ENCODE measurements around the gene MAMLD1.

MAMLD1 gene, protein sequence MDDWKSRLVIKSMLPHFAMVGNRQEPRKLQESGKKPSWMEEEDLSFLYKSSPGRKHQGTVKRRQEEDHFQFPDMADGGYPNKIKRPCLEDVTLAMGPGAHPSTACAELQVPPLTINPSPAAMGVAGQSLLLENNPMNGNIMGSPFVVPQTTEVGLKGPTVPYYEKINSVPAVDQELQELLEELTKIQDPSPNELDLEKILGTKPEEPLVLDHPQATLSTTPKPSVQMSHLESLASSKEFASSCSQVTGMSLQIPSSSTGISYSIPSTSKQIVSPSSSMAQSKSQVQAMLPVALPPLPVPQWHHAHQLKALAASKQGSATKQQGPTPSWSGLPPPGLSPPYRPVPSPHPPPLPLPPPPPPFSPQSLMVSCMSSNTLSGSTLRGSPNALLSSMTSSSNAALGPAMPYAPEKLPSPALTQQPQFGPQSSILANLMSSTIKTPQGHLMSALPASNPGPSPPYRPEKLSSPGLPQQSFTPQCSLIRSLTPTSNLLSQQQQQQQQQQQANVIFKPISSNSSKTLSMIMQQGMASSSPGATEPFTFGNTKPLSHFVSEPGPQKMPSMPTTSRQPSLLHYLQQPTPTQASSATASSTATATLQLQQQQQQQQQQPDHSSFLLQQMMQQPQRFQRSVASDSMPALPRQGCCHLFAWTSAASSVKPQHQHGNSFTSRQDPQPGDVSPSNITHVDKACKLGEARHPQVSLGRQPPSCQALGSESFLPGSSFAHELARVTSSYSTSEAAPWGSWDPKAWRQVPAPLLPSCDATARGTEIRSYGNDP

GRCh38 chrX:150362599-150363481, at the start of gene MAMLD1:
Gene MAMLD1 (plus strand): TSS chrX:150363317. CDS start chrX:150445517, 82,200 bp downstream.
- H3K27ac Mint-ChIP-seq = peak within 1 kb of the TSS; percentile 81
- H3K36me3 Mint-ChIP-seq (ENCODE audit: low read depth) = peaks cover 2% of the 10 kb centered on the region
- H3K9me3 Mint-ChIP-seq = no peaks in the 10 kb centered on the region
- peaks cover 25% of the 10 kb centered on the region for H3K27me3 Mint-ChIP-seq (ENCODE audit: low read depth)
- H3K4me1 Mint-ChIP-seq (ENCODE audit: low read depth) = peaks cover 21% of the 10 kb centered on the region
- H3K4me3 Mint-ChIP-seq = peak within 1 kb of the TSS; percentile 90

DNA sequence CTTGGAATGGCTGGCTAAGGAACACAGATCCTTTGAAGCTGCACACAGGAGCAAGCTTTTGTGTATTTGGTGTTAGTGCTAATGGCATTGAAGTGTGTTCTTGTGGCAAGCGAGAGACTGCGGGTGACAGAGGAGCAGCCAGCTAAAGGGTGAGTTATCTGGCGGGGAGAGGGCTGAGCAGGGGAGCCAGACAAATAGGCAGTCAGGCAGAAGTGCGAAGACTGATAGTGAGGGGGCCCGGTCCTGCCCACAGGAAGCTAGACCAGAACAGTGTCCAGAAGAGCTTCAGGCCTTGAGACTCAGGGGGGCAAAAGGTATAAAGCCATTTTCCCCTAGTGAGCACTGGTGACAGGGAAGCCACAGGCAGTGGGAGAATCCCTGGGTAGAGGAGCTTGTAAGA, 49.6 kb upstream of the MAMLD1 start:
- H3K36me3 Mint-ChIP-seq (ENCODE audit: low read depth) = no peaks in the 10 kb centered on the region
- H3K4me3 Mint-ChIP-seq = no peak overlapping the region
- no peaks in the 10 kb centered on the region for H3K27me3 Mint-ChIP-seq (ENCODE audit: low read depth)
- H3K27ac Mint-ChIP-seq = no peak overlapping the region
- no peaks in the 10 kb centered on the region for H3K9me3 Mint-ChIP-seq
- peaks cover 3% of the 10 kb centered on the region for H3K4me1 Mint-ChIP-seq (ENCODE audit: low read depth)

GRCh38 chrX:150314186-150314585, 48.9 kb upstream of the MAMLD1 start:
- Mint-ChIP-seq H3K4me1 (ENCODE audit: low read depth) (peaks cover 2% of the 10 kb centered on the region), H3K4me3 (no peak overlapping the region), H3K9me3 (no peaks in the 10 kb centered on the region), H3K27me3 (ENCODE audit: low read depth) (no peaks in the 10 kb centered on the region), H3K27ac (no peak overlapping the region), H3K36me3 (ENCODE audit: low read depth) (no peaks in the 10 kb centered on the region)

DNA sequence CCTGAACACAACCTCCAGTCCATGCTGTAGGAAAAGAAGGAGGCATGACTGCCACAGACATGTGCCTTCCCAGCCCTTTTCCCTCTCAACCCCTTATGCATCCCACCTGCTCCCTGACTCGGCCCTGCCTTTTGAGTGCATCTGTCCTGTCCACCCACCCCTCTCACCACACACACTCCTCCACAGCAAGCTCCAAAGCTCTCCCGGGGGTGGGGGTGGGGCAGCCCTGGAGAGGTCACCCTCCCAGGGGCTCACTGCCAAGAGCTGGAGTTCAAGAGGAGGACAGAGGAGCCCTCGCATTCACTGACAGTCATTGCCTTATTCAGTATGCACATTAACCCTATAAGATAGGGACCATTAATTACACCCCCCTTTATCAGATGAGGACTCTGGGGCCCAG, 46.6 kb upstream of the MAMLD1 start:
- Mint-ChIP-seq H3K27ac (no peak overlapping the region), H3K4me1 (ENCODE audit: low read depth) (no peaks in the 10 kb centered on the region), H3K9me3 (no peaks in the 10 kb centered on the region), H3K27me3 (ENCODE audit: low read depth) (no peaks in the 10 kb centered on the region), H3K36me3 (ENCODE audit: low read depth) (no peaks in the 10 kb centered on the region), H3K4me3 (no peak overlapping the region)

- H3K9me3 Mint-ChIP-seq = no peaks in the 10 kb centered on the region
- H3K27me3 Mint-ChIP-seq (ENCODE audit: low read depth) = peaks cover 8% of the 10 kb centered on the region
- no peaks in the 10 kb centered on the region for H3K4me1 Mint-ChIP-seq (ENCODE audit: low read depth)
- H3K4me3 Mint-ChIP-seq = no peak overlapping the region
- H3K27ac Mint-ChIP-seq = no peak overlapping the region
- no peaks in the 10 kb centered on the region for H3K36me3 Mint-ChIP-seq (ENCODE audit: low read depth)
These were observed 40.1 kb upstream of the MAMLD1 start for GRCh38 chrX:150323020-150323419.

DNA sequence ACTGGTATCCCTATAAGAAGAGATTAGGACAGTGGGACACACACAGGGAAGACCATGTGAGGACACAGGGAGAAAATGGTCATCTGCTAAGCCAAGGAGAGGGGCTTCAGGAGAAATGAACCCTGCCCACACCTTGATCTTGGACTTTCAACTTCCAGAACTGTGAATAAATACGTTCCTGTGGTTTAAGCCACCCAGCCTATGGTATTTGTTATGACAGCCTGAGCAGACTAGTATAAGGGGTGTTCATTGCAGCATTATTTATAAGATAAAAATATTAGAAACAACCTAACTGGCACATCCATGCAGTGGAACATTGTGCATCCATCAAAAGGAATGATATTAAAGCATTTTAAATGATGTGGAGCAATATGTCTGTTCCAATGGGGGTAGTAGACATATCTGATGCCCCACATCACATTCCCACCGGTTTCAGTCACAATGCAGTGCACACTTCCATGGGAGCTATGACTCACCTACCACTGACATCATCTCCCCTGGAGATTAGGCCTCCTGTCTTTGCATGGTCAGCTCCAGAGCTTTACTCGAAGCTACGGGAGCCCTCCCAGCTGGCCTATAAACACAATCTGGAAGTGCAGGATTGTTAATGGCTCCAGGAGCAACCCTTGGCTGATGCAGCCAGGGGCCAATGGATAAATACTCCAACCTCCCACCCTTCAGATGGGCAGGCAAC, 38.9 kb upstream of the MAMLD1 start:
- Mint-ChIP-seq H3K9me3 (no peaks in the 10 kb centered on the region), H3K4me3 (no peak overlapping the region), H3K27me3 (ENCODE audit: low read depth) (peaks cover 10% of the 10 kb centered on the region), H3K4me1 (ENCODE audit: low read depth) (no peaks in the 10 kb centered on the region), H3K36me3 (ENCODE audit: low read depth) (no peaks in the 10 kb centered on the region), H3K27ac (no peak overlapping the region)

- Mint-ChIP-seq H3K27me3 (ENCODE audit: low read depth) (peaks cover 11% of the 10 kb centered on the region), H3K9me3 (no peaks in the 10 kb centered on the region), H3K36me3 (ENCODE audit: low read depth) (no peaks in the 10 kb centered on the region), H3K4me1 (ENCODE audit: low read depth) (no peaks in the 10 kb centered on the region), H3K4me3 (no peak overlapping the region), H3K27ac (no peak overlapping the region)
These were observed 38.2 kb upstream of the MAMLD1 start for GRCh38 chrX:150324919-150325318.

GRCh38 chrX:150326541-150327247, 36.4 kb upstream of the MAMLD1 start:
- Mint-ChIP-seq H3K36me3 (ENCODE audit: low read depth) (no peaks in the 10 kb centered on the region), H3K27me3 (ENCODE audit: low read depth) (peaks cover 11% of the 10 kb centered on the region), H3K4me1 (ENCODE audit: low read depth) (no peaks in the 10 kb centered on the region), H3K27ac (no peak overlapping the region), H3K9me3 (no peaks in the 10 kb centered on the region), H3K4me3 (no peak overlapping the region)

DNA sequence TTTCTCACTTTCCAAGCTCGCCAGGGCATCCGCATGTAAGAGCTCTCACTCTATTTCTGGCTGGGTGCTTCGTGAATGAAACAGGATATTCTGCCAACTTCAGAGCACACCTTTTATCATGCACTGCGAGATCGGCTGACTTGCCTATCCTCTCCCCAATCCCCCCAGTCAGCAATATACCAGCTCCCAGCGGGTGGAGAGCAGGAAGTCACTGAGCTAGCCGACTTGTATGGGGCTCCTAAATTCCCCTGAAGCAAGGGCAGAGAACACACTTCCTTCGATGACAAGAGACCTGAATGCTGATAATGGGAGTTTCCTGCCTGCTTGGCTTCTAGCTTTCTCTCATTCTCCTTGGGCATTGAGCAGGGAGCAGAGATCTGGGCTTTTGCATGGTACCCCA, 33.8 kb upstream of the MAMLD1 start:
- no peaks in the 10 kb centered on the region for H3K36me3 Mint-ChIP-seq (ENCODE audit: low read depth)
- no peaks in the 10 kb centered on the region for H3K9me3 Mint-ChIP-seq
- no peak overlapping the region for H3K4me3 Mint-ChIP-seq
- H3K27me3 Mint-ChIP-seq (ENCODE audit: low read depth) = peaks cover 11% of the 10 kb centered on the region
- H3K27ac Mint-ChIP-seq = no peak overlapping the region
- peaks cover 5% of the 10 kb centered on the region for H3K4me1 Mint-ChIP-seq (ENCODE audit: low read depth)

GRCh38 chrX:150329868-150330267, 33.2 kb upstream of the MAMLD1 start:
- H3K4me1 Mint-ChIP-seq (ENCODE audit: low read depth) = peaks cover 5% of the 10 kb centered on the region
- H3K36me3 Mint-ChIP-seq (ENCODE audit: low read depth) = no peaks in the 10 kb centered on the region
- H3K27ac Mint-ChIP-seq = no peak overlapping the region
- peaks cover 8% of the 10 kb centered on the region for H3K27me3 Mint-ChIP-seq (ENCODE audit: low read depth)
- no peak overlapping the region for H3K4me3 Mint-ChIP-seq
- H3K9me3 Mint-ChIP-seq = no peaks in the 10 kb centered on the region

DNA sequence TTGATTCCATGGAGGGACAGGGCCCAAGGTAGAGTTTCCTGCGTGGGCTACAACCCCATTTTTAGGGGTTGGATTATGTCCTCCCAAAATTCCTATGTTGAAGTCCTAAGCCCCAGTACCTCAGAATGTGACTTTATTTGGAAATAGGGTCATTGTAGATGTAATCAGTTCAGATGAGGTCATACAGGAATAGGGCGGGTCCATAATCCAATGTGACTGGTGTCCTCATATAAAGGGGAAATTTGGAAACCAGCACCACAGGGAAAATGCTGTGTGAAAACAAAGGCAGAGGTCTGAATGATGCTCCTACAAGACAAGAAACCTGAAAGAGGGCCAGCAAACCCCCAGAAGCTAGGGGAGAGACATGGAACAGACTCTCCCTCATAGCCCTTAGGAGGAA, 31.1 kb upstream of the MAMLD1 start:
- Mint-ChIP-seq H3K27me3 (ENCODE audit: low read depth) (peaks cover 3% of the 10 kb centered on the region), H3K27ac (no peak overlapping the region), H3K4me1 (ENCODE audit: low read depth) (peaks cover 5% of the 10 kb centered on the region), H3K36me3 (ENCODE audit: low read depth) (no peaks in the 10 kb centered on the region), H3K4me3 (no peak overlapping the region), H3K9me3 (no peaks in the 10 kb centered on the region)

DNA sequence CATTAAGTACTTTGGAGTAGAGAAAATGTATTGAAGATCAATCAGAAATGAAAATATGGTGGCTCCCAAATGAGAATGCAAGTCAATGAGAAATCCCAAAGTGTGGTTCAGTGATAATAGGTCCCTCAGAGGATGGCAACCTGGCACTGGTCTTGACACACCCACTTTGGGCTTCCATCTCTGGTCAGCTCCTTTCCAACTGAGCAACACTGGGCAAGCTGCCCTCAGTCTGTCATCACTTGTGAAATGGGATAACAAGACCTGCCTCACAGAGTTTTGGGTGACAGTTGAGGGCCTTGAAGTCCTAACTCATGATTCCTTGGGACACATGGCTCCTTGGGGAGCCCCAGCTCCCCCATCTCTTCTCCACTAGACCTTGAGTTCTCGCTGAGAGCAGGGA, 29.0 kb upstream of the MAMLD1 start:
- H3K4me1 Mint-ChIP-seq (ENCODE audit: low read depth) = peaks cover 5% of the 10 kb centered on the region
- no peaks in the 10 kb centered on the region for H3K36me3 Mint-ChIP-seq (ENCODE audit: low read depth)
- H3K27me3 Mint-ChIP-seq (ENCODE audit: low read depth) = peaks cover 2% of the 10 kb centered on the region
- no peak overlapping the region for H3K27ac Mint-ChIP-seq
- H3K9me3 Mint-ChIP-seq = no peaks in the 10 kb centered on the region
- H3K4me3 Mint-ChIP-seq = no peak overlapping the region

- Mint-ChIP-seq H3K36me3 (ENCODE audit: low read depth) (no peaks in the 10 kb centered on the region), H3K27ac (no peak overlapping the region), H3K27me3 (ENCODE audit: low read depth) (no peaks in the 10 kb centered on the region), H3K4me3 (no peak overlapping the region), H3K9me3 (no peaks in the 10 kb centered on the region), H3K4me1 (ENCODE audit: low read depth) (peaks cover 5% of the 10 kb centered on the region)
These were observed 28.1 kb upstream of the MAMLD1 start for GRCh38 chrX:150334981-150335380.

Data from T-helper 1 cell treated with Interleukin-12 subunit alpha and Interleukin-12 subunit beta and Interleukin-4 antibody, amounts not matched to agents 30 μg/mL and 1 μg/mL, for 36 hours (primary cell).